ENCODE measurements around the gene CHMP5. TPM values are rescaled to one million over a fixed set of nuclear protein-coding genes. Genes with fewer than 3 reads are reported as not detected.

Gene CHMP5
- total RNA-seq, 1 donor from 2014 or later = 80.9 TPM

DNA sequence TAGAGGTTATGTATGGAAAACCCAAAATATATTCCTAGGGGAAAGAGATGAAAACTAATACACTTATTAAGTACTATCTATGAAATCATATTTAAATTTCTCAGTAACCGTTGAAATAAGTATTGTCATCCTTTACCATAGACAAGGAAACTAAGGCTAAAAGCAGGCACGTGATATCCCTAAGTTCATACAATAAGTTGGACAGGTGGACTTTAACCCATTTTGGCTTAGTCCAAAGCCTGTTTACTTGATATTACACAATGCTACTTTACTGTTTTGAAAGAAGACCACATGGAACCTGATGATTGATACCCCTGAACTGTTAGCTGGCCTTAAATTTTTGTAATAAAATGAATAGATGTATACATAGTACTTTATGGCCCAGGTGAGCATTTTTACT lies 28.9 kb downstream of the CHMP5 start:
- no peak for ATAC-seq
- Histone ChIP-seq H3K27ac (no peak overlapping the region), H3K36me3 (peaks cover 57% of the 10 kb centered on the region), H3K4me3 (no peak overlapping the region), H3K27me3 (ENCODE audit: low read depth) (no peaks in the 10 kb centered on the region), H3K4me1 (peaks cover 84% of the 10 kb centered on the region), H3K9me3 (no peaks in the 10 kb centered on the region)
- DNase-seq = no peak
- intact Hi-C loops (cut with DNase I) = no loop called here
- TF ChIP-seq, protein P1, sequence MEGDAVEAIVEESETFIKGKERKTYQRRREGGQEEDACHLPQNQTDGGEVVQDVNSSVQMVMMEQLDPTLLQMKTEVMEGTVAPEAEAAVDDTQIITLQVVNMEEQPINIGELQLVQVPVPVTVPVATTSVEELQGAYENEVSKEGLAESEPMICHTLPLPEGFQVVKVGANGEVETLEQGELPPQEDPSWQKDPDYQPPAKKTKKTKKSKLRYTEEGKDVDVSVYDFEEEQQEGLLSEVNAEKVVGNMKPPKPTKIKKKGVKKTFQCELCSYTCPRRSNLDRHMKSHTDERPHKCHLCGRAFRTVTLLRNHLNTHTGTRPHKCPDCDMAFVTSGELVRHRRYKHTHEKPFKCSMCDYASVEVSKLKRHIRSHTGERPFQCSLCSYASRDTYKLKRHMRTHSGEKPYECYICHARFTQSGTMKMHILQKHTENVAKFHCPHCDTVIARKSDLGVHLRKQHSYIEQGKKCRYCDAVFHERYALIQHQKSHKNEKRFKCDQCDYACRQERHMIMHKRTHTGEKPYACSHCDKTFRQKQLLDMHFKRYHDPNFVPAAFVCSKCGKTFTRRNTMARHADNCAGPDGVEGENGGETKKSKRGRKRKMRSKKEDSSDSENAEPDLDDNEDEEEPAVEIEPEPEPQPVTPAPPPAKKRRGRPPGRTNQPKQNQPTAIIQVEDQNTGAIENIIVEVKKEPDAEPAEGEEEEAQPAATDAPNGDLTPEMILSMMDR (IDR thresholded peaks at IDR 0.05) = no peak

DNA sequence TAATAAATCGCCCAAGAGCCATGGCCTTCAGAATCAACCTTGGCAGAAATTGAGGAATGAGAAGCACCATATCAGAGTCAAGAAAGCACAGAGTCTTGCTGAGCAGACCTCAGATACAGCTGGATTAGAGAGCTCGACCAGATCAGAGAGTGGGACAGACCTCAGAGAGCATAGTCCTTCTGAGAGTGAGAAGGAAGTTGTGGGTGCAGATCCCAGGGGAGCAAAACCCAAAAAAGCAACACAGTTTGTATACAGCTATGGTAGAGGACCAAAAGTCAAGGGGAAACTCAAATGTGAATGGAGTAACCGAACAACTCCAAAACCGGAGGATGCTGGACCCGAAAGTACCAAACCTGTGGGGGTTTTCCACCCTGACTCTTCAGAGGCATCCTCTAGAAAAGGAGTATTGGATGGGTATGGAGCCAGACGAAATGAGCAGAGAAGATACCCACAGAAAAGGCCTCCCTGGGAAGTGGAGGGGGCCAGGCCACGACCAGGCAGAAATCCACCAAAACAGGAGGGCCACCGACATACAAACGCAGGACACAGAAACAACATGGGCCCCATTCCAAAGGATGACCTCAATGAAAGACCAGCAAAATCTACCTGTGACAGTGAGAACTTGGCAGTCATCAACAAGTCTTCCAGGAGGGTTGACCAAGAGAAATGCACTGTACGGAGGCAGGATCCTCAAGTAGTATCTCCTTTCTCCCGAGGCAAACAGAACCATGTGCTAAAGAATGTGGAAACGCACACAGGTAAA lies 30.0 kb downstream of the CHMP5 start:
- no peaks in the 10 kb centered on the region for H3K27me3 ChIP-seq (ENCODE audit: low read depth)
- DNase-seq (no peak), ATAC-seq (no peak)
- no peak overlapping the region for H3K27ac ChIP-seq
- no peak overlapping the region for H3K4me3 ChIP-seq
- peaks cover 79% of the 10 kb centered on the region for H3K4me1 ChIP-seq
- peaks cover 67% of the 10 kb centered on the region for H3K36me3 ChIP-seq
- no peaks in the 10 kb centered on the region for H3K9me3 ChIP-seq
- intact Hi-C loops (cut with DNase I) = no loop called here
- TF ChIP-seq, protein P1 (IDR thresholded peaks at IDR 0.05) = no peak

DNA sequence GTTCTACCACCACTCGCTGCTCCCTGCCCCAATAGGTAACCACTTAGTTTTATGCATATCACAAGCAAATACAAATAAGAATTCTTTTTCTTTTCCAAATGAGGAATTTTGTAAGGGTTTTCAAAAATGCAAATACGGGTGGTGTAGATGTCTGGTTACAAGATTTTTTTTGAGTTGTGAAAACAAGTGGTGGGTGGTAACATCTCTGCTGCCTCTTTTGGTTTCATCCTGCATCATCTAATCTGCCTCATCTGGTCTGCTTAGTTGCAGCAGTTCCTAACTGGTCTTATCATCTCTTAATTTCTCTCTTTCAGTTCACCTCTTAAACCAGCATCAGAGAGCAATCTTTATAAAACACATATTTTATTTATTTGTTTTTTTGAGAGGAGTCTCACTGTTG lies 30.7 kb downstream of the CHMP5 start:
- Histone ChIP-seq H3K27ac (no peak overlapping the region), H3K27me3 (ENCODE audit: low read depth) (no peaks in the 10 kb centered on the region), H3K9me3 (no peaks in the 10 kb centered on the region), H3K4me3 (no peak overlapping the region), H3K4me1 (peaks cover 79% of the 10 kb centered on the region), H3K36me3 (peaks cover 75% of the 10 kb centered on the region)
- DNase-seq (no peak), ATAC-seq (no peak)
- TF ChIP-seq, protein P1 (IDR thresholded peaks at IDR 0.05) = no peak
- intact Hi-C loops (cut with DNase I) = no loop called here

DNA sequence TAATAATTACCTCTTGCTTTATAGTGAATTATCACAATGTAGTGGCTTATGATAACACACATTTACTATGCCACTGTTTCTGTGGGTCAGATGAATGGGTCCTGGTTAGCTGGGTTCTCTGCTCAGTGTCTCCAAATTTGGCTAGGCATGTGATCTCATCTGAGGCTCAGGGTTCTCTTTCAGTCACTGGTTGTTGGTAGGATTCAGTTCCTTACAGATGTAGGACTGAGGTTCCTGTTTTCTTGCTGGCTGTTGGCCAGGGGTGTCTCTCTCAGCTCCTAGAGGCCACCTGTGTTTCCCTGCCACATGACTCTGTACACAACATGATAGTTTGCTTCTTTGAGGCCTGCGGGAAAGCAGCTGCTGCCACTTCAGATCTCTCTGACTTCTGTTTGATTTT lies 32.6 kb downstream of the CHMP5 start:
- no peak overlapping the region for H3K4me3 ChIP-seq
- peaks cover 85% of the 10 kb centered on the region for H3K36me3 ChIP-seq
- H3K4me1 ChIP-seq = peaks cover 63% of the 10 kb centered on the region
- no peaks in the 10 kb centered on the region for H3K9me3 ChIP-seq
- no peak overlapping the region for H3K27ac ChIP-seq
- intact Hi-C loops (cut with DNase I) = no loop called here
- peak; percentile 71 to 86 for ATAC-seq
- peak; percentile 60 for DNase-seq
- TF ChIP-seq, protein P1 (IDR thresholded peaks at IDR 0.05) = no peak
- no peaks in the 10 kb centered on the region for H3K27me3 ChIP-seq (ENCODE audit: low read depth)

DNA sequence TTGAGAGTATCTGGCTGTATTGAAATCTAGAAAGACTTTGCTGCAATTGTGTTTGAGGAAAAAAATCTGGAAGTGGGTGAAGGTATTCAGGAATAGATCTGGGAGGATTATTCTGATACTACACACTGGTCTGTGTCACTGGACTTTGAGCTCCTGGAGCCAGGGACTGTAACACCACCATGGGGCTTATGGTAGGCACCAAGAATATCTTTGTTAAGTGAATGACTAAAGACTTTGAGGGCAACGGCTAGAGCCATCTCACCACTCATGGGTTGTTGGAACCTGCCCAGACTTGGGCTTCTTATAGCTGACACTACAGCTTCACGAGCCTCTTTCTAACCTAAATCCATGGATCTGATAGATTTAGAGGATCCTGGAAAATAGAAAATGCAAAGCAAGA lies 35.7 kb downstream of the CHMP5 start:
- Histone ChIP-seq H3K4me1 (peaks cover 37% of the 10 kb centered on the region), H3K4me3 (no peak overlapping the region), H3K9me3 (no peaks in the 10 kb centered on the region), H3K27me3 (ENCODE audit: low read depth) (no peaks in the 10 kb centered on the region), H3K36me3 (peaks cover 100% of the 10 kb centered on the region), H3K27ac (no peak overlapping the region)
- intact Hi-C loops (cut with DNase I) = no loop called here
- ATAC-seq (no peak), DNase-seq (no peak)
- TF ChIP-seq, protein P1 (IDR thresholded peaks at IDR 0.05) = no peak
